Smooth muscle cell (in vitro differentiated cells): ENCODE results near the gene PFKFB3. TPM values are rescaled to one million over a fixed set of nuclear protein-coding genes. Genes with fewer than 3 reads are reported as not detected.

Source experiments
- DNase-seq: peaks from one replicate; lab custom pipeline; 2025; ENCODE audit not compliant: unreplicated experiment; lab: John Stamatoyannopoulos, UW
- H2AFZ ChIP-seq: fragments of 200-600 bp; sonication (generic); 2 replicates; pipeline ENCODE4 v1.6.0; 2016; ENCODE audit warnings: antibody characterized with exemption, low read depth, mild to moderate bottlenecking
- H3F3A ChIP-seq: fragments of 200-600 bp; sonication (generic); 2 replicates; pipeline ENCODE4 v1.6.0; 2017; ENCODE audit warnings: antibody characterized with exemption, low read depth
- H3K27ac ChIP-seq: fragments of 200-600 bp; sonication (generic); 2 replicates; pipeline ENCODE4 v1.5.1; 2016; ENCODE audit warnings: low read depth, mild to moderate bottlenecking
- H3K27me3 ChIP-seq: fragments of 200-600 bp; sonication (generic); 2 replicates; pipeline ENCODE4 v1.6.1; 2016; ENCODE audit warnings: low read depth, mild to moderate bottlenecking
- H3K36me3 ChIP-seq: fragments of 200-600 bp; sonication (generic); 2 replicates; pipeline ENCODE4 v1.5.1; 2016; ENCODE audit warnings: low read depth
- H3K4me1 ChIP-seq: fragments of 200-600 bp; sonication (generic); 2 replicates; pipeline ENCODE4 v1.5.1; 2016; ENCODE audit warnings: low read depth
- H3K4me2 ChIP-seq: fragments of 200-600 bp; sonication (generic); 2 replicates; pipeline ENCODE4 v1.6.0; 2016; ENCODE audit warnings: mild to moderate bottlenecking
- H3K4me3 ChIP-seq: fragments of 200-600 bp; sonication (generic); 2 replicates; pipeline ENCODE4 v1.5.1; 2016; ENCODE audit warnings: mild to moderate bottlenecking
- H3K79me2 ChIP-seq: fragments of 200-600 bp; sonication (generic); 2 replicates; pipeline ENCODE4 v1.6.0; 2016; ENCODE audit warnings: low read depth, mild to moderate bottlenecking
- H3K9ac ChIP-seq: fragments of 200-600 bp; sonication (generic); 2 replicates; pipeline ENCODE4 v1.6.0; 2016; ENCODE audit warnings: low read depth
- H3K9me3 ChIP-seq: fragments of 200-600 bp; sonication (generic); replicated peaks from 2 replicates; pipeline ENCODE4 v1.5.1; 2016; ENCODE audit warnings: low read depth
- H4K20me1 ChIP-seq: fragments of 200-600 bp; sonication (generic); 2 replicates; pipeline ENCODE4 v1.6.0; 2016; ENCODE audit warnings: low read depth
- whole genome bisulfite sequencing: methylation state at CpG from one replicate; pipeline ENCODE4 v1.1.7; 2016; ENCODE audit warnings: low lambda C conversion rate; 5-methylcytosine and 5-hydroxymethylcytosine counted together
- polyA plus RNA-seq: library from polyadenylated mRNA; unstranded; fragments of >200 nt; fragmentation: Nextera tagmentation; extraction: Ambion mirVana; gene quantifications from 2 replicates; pipeline ENCODE4 v1.2.1, GENCODE V29; 2016
- total RNA-seq: library from RNA; depleted of rRNA; stranded (reverse); fragments of >200 nt; gene quantifications from 2 replicates; pipeline ENCODE4 v1.2.3, GENCODE V29; 2014
- TF ChIP-seq, protein P1 (sequence below): fragments of 200-600 bp; sonication (generic); IDR thresholded peaks from 2 replicates; pipeline ENCODE4 v1.5.1; 2017; ENCODE audit warnings: borderline replicate concordance, mild to moderate bottlenecking, antibody characterized with exemption; ENCODE audit not compliant: insufficient read depth, poor library complexity, severe bottlenecking

Gene PFKFB3
- total and polyA plus RNA-seq, 2 experiments from 2014 or later = 61.3 to 68.3 TPM

DNA sequence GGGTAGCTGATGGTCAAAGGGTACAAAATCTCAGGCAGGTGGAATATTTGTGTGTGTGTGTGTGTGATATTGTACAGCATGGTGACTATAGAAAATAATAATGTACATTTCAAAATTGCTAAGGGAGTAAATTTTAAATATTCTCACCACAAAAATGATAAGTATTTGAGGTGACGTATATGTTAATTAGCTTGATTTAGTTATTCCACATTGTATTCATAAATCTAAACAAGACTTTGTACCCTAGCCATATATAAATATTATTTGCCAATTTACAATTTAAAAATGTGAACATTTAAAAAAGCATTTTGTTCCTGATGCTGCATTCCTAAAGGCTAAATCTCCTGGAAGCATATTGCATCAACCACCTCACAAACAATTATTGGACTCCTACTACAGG, 47.0 kb downstream of the PFKFB3 start:
- no peaks in the 10 kb centered on the region for H3K79me2 ChIP-seq
- WGBS = 97% methylated on average over 1 of the region's 1 CpG
- no peaks in the 10 kb centered on the region for H3K27me3 ChIP-seq
- no peak overlapping the region for H2AFZ ChIP-seq
- DNase-seq = no peak
- peaks cover 7% of the 10 kb centered on the region for H4K20me1 ChIP-seq
- H3K4me3 ChIP-seq = no peak overlapping the region
- no peaks in the 10 kb centered on the region for H3K9me3 ChIP-seq
- no peaks in the 10 kb centered on the region for H3K4me1 ChIP-seq
- H3K36me3 ChIP-seq = no peaks in the 10 kb centered on the region
- no peaks in the 10 kb centered on the region for H3F3A ChIP-seq
- H3K9ac ChIP-seq = no peak overlapping the region
- TF ChIP-seq, protein P1, sequence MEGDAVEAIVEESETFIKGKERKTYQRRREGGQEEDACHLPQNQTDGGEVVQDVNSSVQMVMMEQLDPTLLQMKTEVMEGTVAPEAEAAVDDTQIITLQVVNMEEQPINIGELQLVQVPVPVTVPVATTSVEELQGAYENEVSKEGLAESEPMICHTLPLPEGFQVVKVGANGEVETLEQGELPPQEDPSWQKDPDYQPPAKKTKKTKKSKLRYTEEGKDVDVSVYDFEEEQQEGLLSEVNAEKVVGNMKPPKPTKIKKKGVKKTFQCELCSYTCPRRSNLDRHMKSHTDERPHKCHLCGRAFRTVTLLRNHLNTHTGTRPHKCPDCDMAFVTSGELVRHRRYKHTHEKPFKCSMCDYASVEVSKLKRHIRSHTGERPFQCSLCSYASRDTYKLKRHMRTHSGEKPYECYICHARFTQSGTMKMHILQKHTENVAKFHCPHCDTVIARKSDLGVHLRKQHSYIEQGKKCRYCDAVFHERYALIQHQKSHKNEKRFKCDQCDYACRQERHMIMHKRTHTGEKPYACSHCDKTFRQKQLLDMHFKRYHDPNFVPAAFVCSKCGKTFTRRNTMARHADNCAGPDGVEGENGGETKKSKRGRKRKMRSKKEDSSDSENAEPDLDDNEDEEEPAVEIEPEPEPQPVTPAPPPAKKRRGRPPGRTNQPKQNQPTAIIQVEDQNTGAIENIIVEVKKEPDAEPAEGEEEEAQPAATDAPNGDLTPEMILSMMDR = no peak
- no peak overlapping the region for H3K4me2 ChIP-seq
- H3K27ac ChIP-seq = no peak overlapping the region

GRCh38 chr10:6250745-6251144, 48.0 kb downstream of the PFKFB3 start:
- WGBS = 90% methylated on average over 6 of the region's 6 CpGs

DNA sequence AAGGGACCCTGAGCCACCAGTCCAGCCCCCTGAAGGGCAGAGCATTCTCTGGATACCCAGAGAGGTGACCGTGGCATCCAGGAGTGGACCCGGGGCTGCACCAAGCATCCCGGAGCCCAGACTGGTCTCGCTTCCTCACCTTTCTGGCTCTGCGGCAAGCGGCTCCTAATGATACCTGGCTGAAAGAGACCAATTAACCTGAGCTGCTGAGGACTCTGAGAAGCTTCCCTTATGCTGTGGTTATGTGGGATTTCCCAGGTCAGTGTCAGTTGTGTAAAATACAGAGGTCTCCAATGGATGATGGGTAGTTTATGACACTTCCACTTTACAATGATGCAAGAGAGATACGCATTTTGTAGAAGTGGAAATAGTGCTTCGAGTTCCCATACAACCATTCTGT, 51.5 kb downstream of the PFKFB3 start:
- no peak overlapping the region for H3K4me2 ChIP-seq
- 82% methylated on average over 8 of the region's 8 CpGs for WGBS
- no peaks in the 10 kb centered on the region for H3K4me1 ChIP-seq
- H3K4me3 ChIP-seq = no peak overlapping the region
- no peak for DNase-seq
- no peak overlapping the region for H2AFZ ChIP-seq
- H3F3A ChIP-seq = no peaks in the 10 kb centered on the region
- no peak overlapping the region for H3K9ac ChIP-seq
- TF ChIP-seq, protein P1 = no peak
- no peaks in the 10 kb centered on the region for H3K79me2 ChIP-seq
- no peaks in the 10 kb centered on the region for H4K20me1 ChIP-seq
- no peaks in the 10 kb centered on the region for H3K36me3 ChIP-seq
- no peak overlapping the region for H3K27ac ChIP-seq
- H3K9me3 ChIP-seq = no peaks in the 10 kb centered on the region
- no peaks in the 10 kb centered on the region for H3K27me3 ChIP-seq

More at GRCh38 chr10:6250745-6251144, 48.0 kb downstream of the PFKFB3 start:
- Histone ChIP-seq H4K20me1 (peaks cover 5% of the 10 kb centered on the region), H3K4me1 (no peaks in the 10 kb centered on the region), H3K79me2 (no peaks in the 10 kb centered on the region), H3F3A (no peaks in the 10 kb centered on the region), H3K27me3 (no peaks in the 10 kb centered on the region), H3K4me2 (no peak overlapping the region), H3K4me3 (no peak overlapping the region), H3K36me3 (no peaks in the 10 kb centered on the region), H3K9ac (no peak overlapping the region), H3K27ac (no peak overlapping the region), H3K9me3 (no peaks in the 10 kb centered on the region), H2AFZ (no peak overlapping the region)
- TF ChIP-seq, protein P1 = no peak
- DNase-seq = no peak

DNA sequence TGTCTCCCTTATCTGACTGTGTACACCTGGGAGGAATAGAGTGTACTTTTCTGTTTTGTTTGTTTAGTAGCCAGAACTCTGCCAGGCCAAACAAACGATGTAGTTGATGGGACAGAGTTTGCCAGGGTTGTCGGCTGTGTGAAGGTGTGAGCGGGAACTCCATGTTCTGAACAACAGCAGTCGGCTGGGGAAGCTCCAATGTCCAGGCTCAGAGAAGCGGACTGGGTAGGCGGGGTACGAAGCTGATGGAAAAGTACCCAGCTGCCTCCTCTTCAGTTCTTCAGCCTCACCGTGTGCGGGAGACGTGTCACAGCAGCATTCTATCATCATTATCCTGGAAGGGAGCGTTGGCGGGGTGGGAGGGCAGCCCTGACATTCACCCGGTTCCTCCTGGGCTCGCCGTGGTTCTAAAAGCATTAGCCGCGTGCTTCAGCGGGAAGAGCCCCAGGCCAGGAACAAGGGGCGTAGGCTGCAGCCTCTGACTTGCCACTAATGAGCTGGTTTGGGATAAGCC, 52.9 kb downstream of the PFKFB3 start:
- Histone ChIP-seq H4K20me1 (no peaks in the 10 kb centered on the region), H2AFZ (no peak overlapping the region), H3K27ac (no peak overlapping the region)

More for the DNA sequence above, 52.9 kb downstream of the PFKFB3 start:
- H3K4me1 ChIP-seq = no peaks in the 10 kb centered on the region
- no peaks in the 10 kb centered on the region for H3K27me3 ChIP-seq
- WGBS = 82% methylated on average over 16 of the region's 19 CpGs
- no peak overlapping the region for H3K4me2 ChIP-seq
- no peaks in the 10 kb centered on the region for H3F3A ChIP-seq
- H3K79me2 ChIP-seq = no peaks in the 10 kb centered on the region
- H3K36me3 ChIP-seq = no peaks in the 10 kb centered on the region
- H3K9ac ChIP-seq = no peak overlapping the region
- H3K4me3 ChIP-seq = no peak overlapping the region
- DNase-seq = no peak
- TF ChIP-seq, protein P1 = no peak
- H3K9me3 ChIP-seq = no peaks in the 10 kb centered on the region
